ENCODE results near the gene TUBB4A. TPM values are rescaled to one million over a fixed set of nuclear protein-coding genes. Genes with fewer than 3 reads are reported as not detected.
"Not testable (repeated sequence)": the region's sequence is repeated elsewhere in the genome, so short reads cannot be mapped to it uniquely, and the experiment has no call there.

TUBB4A gene
- total RNA-seq, 1 donor from 2014 or later = 3.3 TPM

- peak overlapping the region; percentile 95 for H3K27ac Mint-ChIP-seq
- H3K36me3 Mint-ChIP-seq (ENCODE audit: low read depth) = no peaks in the 10 kb centered on the region
- DNase-seq = peak; percentile 97
- H3K27me3 Mint-ChIP-seq = no peaks in the 10 kb centered on the region
- peaks cover 34% of the 10 kb centered on the region for H3K4me1 Mint-ChIP-seq
- intact Hi-C loops (cut with micrococcal nuclease) = loop anchor here (1.0 to 5.0 kb wide), 8 partner anchors 14 to 347 kb away; partner anchors contain the start of genes DENND1C, GPR108 and VAV1
- no peaks in the 10 kb centered on the region for H3K9me3 Mint-ChIP-seq
- peak overlapping the region; percentile 94 for H3K4me3 Mint-ChIP-seq
Measured at GRCh38 chr19:6516659-6517291, 14.7 kb upstream of the TUBB4A start.

GRCh38 chr19:6516018-6516658, 14.0 kb upstream of the TUBB4A start:
- intact Hi-C loops (cut with micrococcal nuclease) = loop anchor here (1.0 to 5.0 kb wide), 5 partner anchors 14 to 236 kb away; partner anchors contain the start of gene DENND1C
- no peaks in the 10 kb centered on the region for H3K36me3 Mint-ChIP-seq (ENCODE audit: low read depth)
- H3K27me3 Mint-ChIP-seq = no peaks in the 10 kb centered on the region
- peak overlapping the region; percentile 82 for H3K27ac Mint-ChIP-seq
- DNase-seq = peak; percentile 93
- peaks cover 34% of the 10 kb centered on the region for H3K4me1 Mint-ChIP-seq
- H3K4me3 Mint-ChIP-seq = peak overlapping the region; percentile 94
- no peaks in the 10 kb centered on the region for H3K9me3 Mint-ChIP-seq

- DNase-seq = no peak
- Mint-ChIP-seq H3K27ac (peak overlapping the region; percentile 64), H3K4me1 (peaks cover 31% of the 10 kb centered on the region), H3K9me3 (no peaks in the 10 kb centered on the region), H3K36me3 (ENCODE audit: low read depth) (no peaks in the 10 kb centered on the region), H3K27me3 (no peaks in the 10 kb centered on the region), H3K4me3 (peak overlapping the region; percentile 39)
- intact Hi-C loops (cut with micrococcal nuclease) = loop anchor here (5.0 kb wide), 3 partner anchors 33 to 237 kb away; partner anchors contain the start of gene DENND1C
Measured at GRCh38 chr19:6514926-6515544, 12.9 kb upstream of the TUBB4A start.

GRCh38 chr19:6514089-6514488, 12.0 kb upstream of the TUBB4A start:
- Mint-ChIP-seq H3K36me3 (ENCODE audit: low read depth) (no peaks in the 10 kb centered on the region), H3K4me1 (peaks cover 27% of the 10 kb centered on the region), H3K27ac (peak overlapping the region; percentile 53), H3K9me3 (no peaks in the 10 kb centered on the region), H3K4me3 (no peak overlapping the region), H3K27me3 (no peaks in the 10 kb centered on the region)
- intact Hi-C loops (cut with micrococcal nuclease) = no loop called here
- no peak for DNase-seq

DNA sequence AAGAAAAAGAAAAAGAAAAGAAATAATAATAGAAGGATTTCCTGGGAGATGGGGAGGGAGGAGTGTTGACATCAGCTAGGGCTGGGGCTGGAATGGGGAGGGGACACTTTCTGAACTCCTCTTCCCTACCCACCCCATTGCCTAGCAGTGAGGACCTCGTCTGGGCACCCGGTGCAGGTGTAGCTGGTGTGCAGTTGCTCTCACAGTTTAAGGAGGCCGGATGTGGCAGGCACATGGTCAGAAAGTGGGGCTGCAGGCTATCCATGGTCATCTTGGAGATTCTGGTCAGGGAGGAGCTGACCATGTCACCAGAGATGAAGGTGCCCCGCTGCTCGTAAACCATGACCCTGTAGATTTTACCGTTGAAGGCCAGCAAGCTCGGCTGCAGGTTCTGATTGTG, 8.5 kb upstream of the TUBB4A start:
- Mint-ChIP-seq H3K9me3 (no peaks in the 10 kb centered on the region), H3K4me1 (peaks cover 4% of the 10 kb centered on the region), H3K4me3 (no peak overlapping the region), H3K27ac (no peak overlapping the region), H3K36me3 (ENCODE audit: low read depth) (no peaks in the 10 kb centered on the region), H3K27me3 (no peaks in the 10 kb centered on the region)
- intact Hi-C loops (cut with micrococcal nuclease) = no loop called here
- no peak for DNase-seq

DNA sequence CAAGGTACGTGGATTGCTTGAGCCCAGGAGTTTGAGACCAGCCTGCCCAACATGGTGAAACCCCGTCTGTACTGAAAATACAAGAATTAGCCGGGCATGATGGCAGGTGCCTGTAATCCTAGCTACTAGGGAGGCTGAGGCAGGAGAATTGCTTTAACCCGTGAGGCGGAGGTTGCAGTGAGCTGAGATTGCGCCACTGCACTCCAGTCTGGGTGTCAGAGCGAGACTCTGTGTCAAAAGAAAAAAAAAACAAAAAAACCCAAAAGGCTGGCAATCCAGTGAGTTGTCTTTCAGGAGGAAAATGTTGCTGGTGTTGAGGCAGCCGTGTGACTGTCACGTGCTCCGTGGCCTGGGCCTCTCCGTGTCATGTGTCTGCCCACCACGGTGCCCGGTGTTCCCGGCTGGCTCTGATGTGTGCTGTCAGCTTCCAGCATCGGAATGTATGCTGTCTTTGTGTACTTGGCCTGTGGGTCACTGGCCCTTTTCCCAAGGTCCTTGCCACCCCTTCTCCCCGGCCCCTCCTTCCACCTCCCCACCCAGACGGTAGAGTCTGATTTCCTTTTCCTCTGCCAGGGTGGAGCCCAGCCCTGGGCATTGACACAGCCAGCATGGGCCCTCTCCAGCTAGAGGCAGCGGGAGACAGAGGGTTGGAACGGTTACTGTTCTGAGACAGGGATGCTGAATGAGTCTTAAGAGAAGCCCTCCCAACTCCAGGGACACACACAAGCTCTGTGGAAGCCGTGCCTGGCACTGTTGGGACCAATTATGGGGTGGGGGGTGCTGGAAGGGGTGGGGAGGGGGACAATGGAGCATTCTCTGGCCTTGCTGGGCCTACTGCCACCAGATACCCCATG, 7.2 kb upstream of the TUBB4A start:
- Mint-ChIP-seq H3K9me3 (no peaks in the 10 kb centered on the region), H3K27ac (no peak overlapping the region), H3K36me3 (ENCODE audit: low read depth) (no peaks in the 10 kb centered on the region), H3K4me1 (peaks cover 5% of the 10 kb centered on the region), H3K27me3 (no peaks in the 10 kb centered on the region), H3K4me3 (no peak overlapping the region)
- intact Hi-C loops (cut with micrococcal nuclease) = no loop called here
- no peak for DNase-seq

- H3K27ac Mint-ChIP-seq; intact Hi-C loops (cut with micrococcal nuclease); H3K27me3 Mint-ChIP-seq; H3K4me1 Mint-ChIP-seq; H3K36me3 Mint-ChIP-seq (ENCODE audit: low read depth); H3K4me3 Mint-ChIP-seq; DNase-seq; H3K9me3 Mint-ChIP-seq: not testable (repeated sequence)
Measured at GRCh38 chr19:6508028-6508771, 6.1 kb upstream of the TUBB4A start.

DNA sequence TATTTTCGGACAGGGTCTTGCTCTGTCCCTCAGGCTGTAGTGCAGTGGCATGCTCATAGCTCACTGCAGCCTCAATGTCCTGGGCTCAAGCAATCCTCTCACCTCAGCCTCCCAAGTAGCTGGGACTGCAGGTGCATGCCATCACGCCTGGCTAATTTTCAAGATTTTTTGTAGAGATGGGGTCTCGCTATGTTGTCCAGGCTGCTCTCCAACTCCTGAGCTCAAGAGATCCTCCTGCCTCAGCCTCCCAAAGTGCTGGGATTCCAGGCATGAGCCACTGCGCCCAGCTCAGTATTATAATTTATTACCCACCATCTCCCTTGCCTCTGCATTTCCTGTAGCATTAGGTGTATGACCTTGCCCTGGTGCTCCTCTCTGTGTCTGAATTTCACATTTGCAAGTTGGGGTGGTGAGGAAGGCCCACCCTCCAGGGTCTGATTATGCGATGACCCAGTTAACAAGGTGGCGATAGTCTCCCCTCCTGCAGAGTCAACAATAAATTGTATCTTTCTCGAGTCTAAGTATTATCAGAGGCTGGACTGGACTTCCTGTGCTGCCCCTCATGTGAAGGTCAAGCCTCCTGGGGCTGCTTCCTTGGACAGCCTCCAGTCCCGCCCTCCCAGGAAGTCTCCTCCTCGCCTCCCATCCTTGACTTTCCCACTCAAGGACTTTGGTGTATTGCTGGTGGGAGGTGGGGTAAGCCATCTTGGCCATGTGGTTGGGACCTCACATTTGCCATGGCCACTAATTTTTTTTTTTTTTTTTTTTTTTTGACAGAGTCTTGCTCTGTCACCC, 1.5 kb upstream of the TUBB4A start:
- H3K4me3 Mint-ChIP-seq = peak overlapping the region; percentile 46
- H3K9me3 Mint-ChIP-seq = no peaks in the 10 kb centered on the region
- intact Hi-C loops (cut with micrococcal nuclease) = loop anchor here (2.0 kb wide), 3 partner anchors 23 to 79 kb away; partner anchors contain the start of genes DENND1C and KHSRP
- H3K4me1 Mint-ChIP-seq = peaks cover 18% of the 10 kb centered on the region
- H3K27me3 Mint-ChIP-seq = peaks cover 22% of the 10 kb centered on the region
- DNase-seq = no peak
- no peak overlapping the region for H3K27ac Mint-ChIP-seq
- no peaks in the 10 kb centered on the region for H3K36me3 Mint-ChIP-seq (ENCODE audit: low read depth)

GRCh38 chr19:6500837-6501739, 1.0 kb downstream of the TUBB4A start:
- Mint-ChIP-seq H3K9me3 (no peaks in the 10 kb centered on the region), H3K36me3 (ENCODE audit: low read depth) (no peaks in the 10 kb centered on the region), H3K27ac (peak overlapping the region; percentile 65), H3K4me1 (peaks cover 21% of the 10 kb centered on the region), H3K27me3 (peaks cover 22% of the 10 kb centered on the region), H3K4me3 (peak overlapping the region; percentile 83)
- intact Hi-C loops (cut with micrococcal nuclease) = no loop called here
- no peak for DNase-seq

- peaks cover 22% of the 10 kb centered on the region for H3K27me3 Mint-ChIP-seq
- intact Hi-C loops (cut with micrococcal nuclease) = no loop called here
- no peaks in the 10 kb centered on the region for H3K36me3 Mint-ChIP-seq (ENCODE audit: low read depth)
- no peaks in the 10 kb centered on the region for H3K9me3 Mint-ChIP-seq
- DNase-seq = no peak
- H3K27ac Mint-ChIP-seq = no peak overlapping the region
- H3K4me1 Mint-ChIP-seq = peaks cover 15% of the 10 kb centered on the region
- H3K4me3 Mint-ChIP-seq = no peak overlapping the region
Measured at GRCh38 chr19:6499052-6499790, 2.9 kb downstream of the TUBB4A start.

DNA sequence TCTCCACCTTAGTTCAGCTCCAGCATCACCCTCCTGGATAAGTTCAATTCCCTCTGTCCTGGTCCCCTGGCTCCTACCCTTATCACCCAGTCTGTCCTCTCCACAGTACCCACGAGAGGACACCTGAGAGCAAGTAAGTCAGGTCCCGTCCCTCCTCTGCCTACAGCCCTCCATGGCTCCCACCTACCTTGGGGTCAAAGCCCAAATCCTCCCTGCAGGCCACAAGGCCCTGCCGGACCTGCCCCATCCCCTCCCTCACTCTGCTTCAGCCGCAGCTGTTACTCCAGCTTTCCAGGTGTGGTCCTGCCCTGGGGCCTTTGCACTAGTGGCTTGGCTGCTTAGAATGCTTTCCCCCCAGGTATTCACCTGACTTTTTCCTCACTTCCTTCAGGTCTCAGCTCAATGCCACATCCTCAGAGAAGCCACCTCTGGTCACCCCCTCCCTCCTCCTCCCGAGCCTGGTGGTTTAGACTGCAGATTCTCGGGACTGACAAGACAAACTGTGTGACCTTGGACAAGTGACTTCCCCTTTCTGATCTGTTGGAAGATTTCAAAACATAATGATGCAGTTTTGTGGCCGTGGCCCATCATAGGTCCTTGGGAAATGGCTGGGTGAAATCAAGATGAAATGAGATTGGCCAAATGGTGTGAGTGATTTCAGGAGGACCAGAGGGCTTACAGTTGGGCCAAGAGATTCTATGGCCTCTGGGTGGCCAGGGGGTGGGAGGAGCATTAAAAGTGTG, 3.6 kb downstream of the TUBB4A start:
- Mint-ChIP-seq H3K36me3 (ENCODE audit: low read depth) (no peaks in the 10 kb centered on the region), H3K4me3 (no peak overlapping the region), H3K27ac (no peak overlapping the region), H3K27me3 (peaks cover 18% of the 10 kb centered on the region), H3K4me1 (peaks cover 15% of the 10 kb centered on the region), H3K9me3 (no peaks in the 10 kb centered on the region)
- intact Hi-C loops (cut with micrococcal nuclease) = no loop called here
- DNase-seq = no peak

All from activated CD4-positive, alpha-beta T cell treated with anti-CD3 and anti-CD28 coated beads, Interleukin-2, amount 10 ng/mL, durations not matched to agents 24 days and 14 days (primary cell).